HTR-8/SVneo (cell line): Measurements from ENCODE around the gene KRTAP10-8.
A peak's percentile ranks its signal among the peaks of the same experiment; 100 is the strongest.
"Not testable (repeated sequence)": the region's sequence is repeated elsewhere in the genome, so short reads cannot be mapped to it uniquely, and the experiment has no call there.

Source experiments
- DNase-seq: peaks from one replicate; pipeline ENCODE4 v3.0.0; 2011; ENCODE audit warnings: low spot score, mixed read lengths; ENCODE audit not compliant: insufficient read length
- FAIRE-seq: peaks from 2 replicates; lab custom pipeline; 2011; peaks lifted over from hg19 to GRCh38; lab: Jason Lieb, UNC

The KRTAP10-8 gene

DNA sequence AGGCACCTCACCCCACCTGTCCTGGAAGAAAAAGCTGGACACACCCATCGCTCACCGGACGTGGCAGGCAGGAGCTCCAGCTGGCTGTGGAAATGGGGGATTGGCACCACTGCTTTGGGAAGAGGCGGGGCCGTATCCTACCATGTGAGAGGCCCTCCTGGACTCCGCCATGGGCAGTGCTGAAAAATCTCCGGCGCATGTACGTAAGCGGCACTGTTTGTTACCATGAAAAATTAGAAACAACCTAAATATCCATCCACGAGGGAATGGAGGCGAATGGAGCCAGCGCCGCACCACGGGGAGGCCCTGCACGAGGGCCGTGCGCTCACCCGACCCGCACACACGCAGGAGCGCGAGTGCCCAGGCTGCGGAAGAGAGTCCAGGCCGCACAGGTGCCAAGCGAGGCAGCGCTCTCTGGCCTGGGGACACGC is 3.1 kb downstream of the KRTAP10-8 start:
- DNase-seq (no peak), FAIRE-seq (no peak)

- FAIRE-seq, result no peak
- no peak for DNase-seq
These were observed 3.6 kb downstream of the KRTAP10-8 start for GRCh38 chr21:44615466-44615865.

- FAIRE-seq, result no peak
These were observed 4.2 kb downstream of the KRTAP10-8 start for GRCh38 chr21:44615911-44616590.

DNA sequence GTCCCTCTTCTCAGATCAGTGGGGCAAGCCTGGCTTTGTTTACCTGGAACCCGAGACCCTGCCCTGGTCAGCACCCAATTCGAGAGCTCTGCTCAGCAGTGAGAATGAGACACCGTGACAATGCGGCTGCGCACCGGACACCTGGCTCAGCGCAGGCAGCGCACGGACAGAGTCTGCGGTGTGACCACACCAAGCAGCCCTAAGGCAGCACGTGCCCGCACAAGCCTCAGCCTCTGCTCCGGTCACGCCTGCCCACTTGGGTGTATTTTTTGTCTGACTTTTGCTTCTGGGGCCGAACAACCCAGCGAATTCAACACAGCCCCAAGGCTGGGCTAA is 4.7 kb downstream of the KRTAP10-8 start:
- FAIRE-seq, result no peak
- no peak for DNase-seq

More at GRCh38 chr21:44615911-44616590, 4.2 kb downstream of the KRTAP10-8 start:
- no peak for DNase-seq

DNA sequence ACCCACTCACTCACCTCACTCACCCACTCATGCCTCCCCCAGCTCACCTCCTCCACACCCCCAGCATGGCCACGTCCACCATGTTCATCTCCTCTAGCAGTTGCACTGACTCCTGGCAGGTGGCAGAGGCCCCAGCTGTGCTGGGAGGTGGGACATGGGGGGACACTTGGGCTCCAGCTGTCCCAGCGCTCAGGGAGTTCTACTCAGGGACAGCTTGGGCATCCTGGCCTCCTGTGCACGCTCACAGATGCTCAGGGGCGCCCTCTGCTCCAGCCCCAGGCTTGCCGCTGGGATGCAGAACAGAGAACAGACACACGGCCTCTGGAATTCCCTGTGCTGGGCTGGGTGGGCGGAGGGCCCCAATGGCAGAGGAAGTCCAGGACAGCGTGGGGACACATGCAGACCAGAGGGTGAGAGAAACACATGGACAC is 5.2 kb downstream of the KRTAP10-8 start:
- no peak for FAIRE-seq
- DNase-seq, result no peak

DNA sequence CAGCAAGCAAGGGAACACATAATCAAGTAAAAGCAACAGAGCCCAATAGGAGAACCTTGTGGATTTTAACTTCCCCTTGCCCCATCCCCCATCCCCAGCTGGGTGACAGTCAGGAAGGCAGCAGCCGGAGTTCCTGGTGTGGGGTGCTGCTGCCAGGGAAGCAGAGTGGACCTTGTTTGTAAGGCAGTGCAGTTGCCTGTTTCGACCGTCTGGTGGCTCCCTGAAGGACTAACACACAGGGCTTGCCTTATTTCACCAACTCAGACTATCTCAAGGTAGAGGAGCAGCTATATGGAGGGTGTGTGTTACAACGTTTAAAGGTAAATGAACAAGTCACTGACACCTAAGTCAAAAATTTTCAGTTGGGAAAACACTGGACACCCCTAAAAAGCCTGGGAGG is 6.6 kb downstream of the KRTAP10-8 start:
- no peak for FAIRE-seq
- no peak for DNase-seq

- no peak for DNase-seq
- FAIRE-seq, result no peak
These were observed 7.0 kb downstream of the KRTAP10-8 start for GRCh38 chr21:44618909-44619308.

DNA sequence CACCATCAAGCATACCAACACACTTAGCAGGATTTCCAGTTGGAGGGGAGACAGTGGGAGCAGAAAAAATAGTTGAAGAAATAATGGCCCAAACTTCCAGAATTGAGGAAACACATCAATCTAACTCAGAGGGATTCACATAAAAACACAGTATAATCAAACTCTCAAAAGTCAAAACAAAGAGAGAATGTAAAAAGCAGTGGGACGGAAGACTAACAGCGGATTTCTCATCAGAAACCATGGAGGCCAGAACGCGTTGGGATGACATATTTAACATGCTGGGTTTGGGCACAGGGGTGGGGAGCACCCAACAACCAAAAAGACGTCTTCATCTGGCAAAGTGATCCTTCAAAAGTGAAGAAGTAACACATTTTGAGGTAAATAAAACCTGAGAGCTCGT is 8.0 kb downstream of the KRTAP10-8 start:
- DNase-seq, result no peak
- FAIRE-seq, result no peak

- DNase-seq (no peak), FAIRE-seq (no peak)
These were observed 11.7 kb downstream of the KRTAP10-8 start for GRCh38 chr21:44623575-44623974.

GRCh38 chr21:44625756-44626155 is 13.9 kb downstream of the KRTAP10-8 start:
- FAIRE-seq (no peak), DNase-seq (no peak)

DNA sequence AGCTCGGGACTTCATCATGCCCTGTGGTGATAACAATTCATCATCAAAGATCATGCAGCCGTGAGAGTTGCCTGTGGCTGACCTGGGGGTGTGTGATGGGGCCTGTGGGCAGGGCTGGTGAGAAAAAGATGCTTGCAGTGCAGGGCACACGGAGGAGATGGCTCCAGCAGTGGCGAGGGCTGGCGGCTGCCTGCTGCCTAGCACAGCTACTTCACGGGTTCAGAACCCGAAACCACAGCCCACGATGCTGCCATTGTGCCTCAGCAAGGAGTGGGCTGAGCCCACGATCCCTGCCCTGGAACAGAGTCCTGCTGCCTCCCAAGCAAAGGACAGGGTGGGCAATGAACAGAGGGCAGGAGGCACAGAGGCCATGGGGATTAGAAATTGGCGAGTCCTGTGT is 14.4 kb downstream of the KRTAP10-8 start:
- DNase-seq (no peak), FAIRE-seq (no peak)

DNA sequence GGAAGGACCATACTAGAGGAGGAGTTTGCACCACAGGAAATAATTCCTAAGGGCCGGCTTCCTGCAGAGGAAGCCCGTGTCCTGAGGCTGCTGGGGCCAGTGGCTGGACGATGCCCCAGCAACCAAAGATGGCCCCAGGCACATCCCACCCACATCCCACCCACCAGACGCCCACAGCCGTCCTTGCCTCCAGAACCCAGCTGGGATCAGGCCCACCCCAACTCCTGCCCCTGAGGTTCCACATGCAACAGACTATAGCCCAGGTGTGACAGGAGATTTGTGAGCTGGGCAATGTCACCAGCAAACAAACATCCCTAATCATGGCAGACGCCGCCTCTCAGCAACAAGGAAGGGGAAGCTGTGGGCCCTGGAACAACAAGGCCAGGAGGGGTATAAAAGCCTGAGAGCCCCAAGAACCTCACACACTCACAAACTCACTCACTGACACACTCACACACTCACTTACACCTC is 14.8 kb downstream of the KRTAP10-8 start, which contains the start of gene KRTAP10-9:
Gene KRTAP10-9, plus strand, starts transcription at position 421 of the 471 bp plus-strand sequence. CDS start 79 bp downstream, outside the sequence.
- FAIRE-seq, result no peak

GRCh38 chr21:44627181-44627822 is 15.4 kb downstream of the KRTAP10-8 start:
- not testable (repeated sequence) for DNase-seq

More for the DNA sequence above, 14.8 kb downstream of the KRTAP10-8 start, which contains the start of gene KRTAP10-9:
- no peak for DNase-seq

DNA sequence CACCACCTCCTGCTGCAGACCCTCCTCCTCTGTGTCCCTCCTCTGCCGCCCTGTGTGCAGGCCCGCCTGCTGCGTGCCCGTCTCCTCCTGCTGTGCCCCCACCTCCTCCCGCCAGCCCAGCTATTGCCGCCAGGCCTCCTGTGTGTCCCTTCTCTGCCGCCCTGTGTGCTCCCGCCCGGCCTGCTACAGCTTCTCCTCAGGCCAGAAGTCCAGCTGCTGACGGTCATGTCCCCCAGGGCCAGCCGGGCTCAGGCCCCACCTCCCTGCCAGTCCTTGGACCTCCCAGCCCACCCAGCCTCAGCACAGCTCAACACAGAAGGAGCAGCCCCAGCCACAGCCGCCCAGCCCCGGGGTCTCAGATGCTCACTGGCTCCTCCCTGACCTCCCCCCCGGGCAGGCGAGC is 16.0 kb downstream of the KRTAP10-8 start:
- not testable (repeated sequence) for FAIRE-seq, DNase-seq

More at GRCh38 chr21:44627181-44627822, 15.4 kb downstream of the KRTAP10-8 start:
- FAIRE-seq, result not testable (repeated sequence)

DNA sequence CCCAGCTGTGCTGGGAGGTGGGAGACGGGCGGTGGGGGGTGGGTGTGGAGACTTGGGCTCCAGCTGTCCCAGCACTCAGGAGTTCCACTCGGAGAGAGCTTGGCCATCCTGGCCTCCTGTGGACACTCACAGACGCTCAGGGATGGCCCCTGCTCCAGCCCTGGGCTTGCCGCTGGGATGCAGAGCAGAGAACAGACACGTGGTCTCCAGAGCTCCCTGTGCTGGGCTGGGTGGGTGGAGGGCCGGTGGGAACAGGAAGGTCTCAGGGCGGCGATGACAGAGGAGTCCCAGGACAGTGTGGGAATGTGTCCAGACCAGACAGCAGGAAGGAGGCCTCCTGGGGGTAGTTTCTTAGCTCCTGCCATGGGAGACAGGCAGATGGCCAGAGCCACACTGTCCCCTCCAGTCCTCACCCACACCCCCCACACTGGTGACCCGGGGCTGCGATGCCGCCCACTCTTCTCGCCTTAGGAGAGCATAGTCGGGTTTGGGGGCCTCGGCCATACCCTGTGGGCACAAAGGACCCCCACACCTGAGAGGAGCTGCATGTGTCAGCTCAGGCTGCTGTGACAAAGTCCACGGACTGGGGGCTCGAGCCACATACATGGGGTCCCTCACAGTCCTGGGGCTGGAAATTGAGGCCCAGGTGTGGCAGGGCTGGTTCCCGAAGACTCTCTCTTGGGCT is 17.0 kb downstream of the KRTAP10-8 start:
- DNase-seq, result no peak
- FAIRE-seq, result no peak

- DNase-seq, result no peak
- no peak for FAIRE-seq
These were observed 18.6 kb downstream of the KRTAP10-8 start for GRCh38 chr21:44630440-44630839.

DNA sequence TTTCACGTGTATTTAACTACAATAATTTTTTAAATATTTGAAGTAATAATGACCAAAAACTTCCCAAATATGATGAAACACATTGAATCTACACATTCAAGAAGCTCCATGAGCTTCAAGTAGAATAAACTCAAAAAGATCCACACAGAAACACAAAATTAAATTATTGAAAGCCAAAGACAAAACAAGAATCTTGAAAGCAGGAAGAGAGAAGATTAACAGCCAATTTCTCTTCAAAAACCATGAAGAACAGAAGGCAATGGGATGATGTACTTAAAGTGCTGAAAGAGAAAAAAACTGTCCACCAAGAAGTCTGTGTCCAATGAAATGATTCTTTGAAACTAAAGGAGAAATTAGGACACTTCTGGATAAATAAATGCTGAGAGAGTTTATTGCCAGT is 20.2 kb downstream of the KRTAP10-8 start:
- FAIRE-seq (no peak), DNase-seq (no peak)

GRCh38 chr21:44636209-44637017 is 24.5 kb downstream of the KRTAP10-8 start:
- DNase-seq (no peak), FAIRE-seq (no peak)

DNA sequence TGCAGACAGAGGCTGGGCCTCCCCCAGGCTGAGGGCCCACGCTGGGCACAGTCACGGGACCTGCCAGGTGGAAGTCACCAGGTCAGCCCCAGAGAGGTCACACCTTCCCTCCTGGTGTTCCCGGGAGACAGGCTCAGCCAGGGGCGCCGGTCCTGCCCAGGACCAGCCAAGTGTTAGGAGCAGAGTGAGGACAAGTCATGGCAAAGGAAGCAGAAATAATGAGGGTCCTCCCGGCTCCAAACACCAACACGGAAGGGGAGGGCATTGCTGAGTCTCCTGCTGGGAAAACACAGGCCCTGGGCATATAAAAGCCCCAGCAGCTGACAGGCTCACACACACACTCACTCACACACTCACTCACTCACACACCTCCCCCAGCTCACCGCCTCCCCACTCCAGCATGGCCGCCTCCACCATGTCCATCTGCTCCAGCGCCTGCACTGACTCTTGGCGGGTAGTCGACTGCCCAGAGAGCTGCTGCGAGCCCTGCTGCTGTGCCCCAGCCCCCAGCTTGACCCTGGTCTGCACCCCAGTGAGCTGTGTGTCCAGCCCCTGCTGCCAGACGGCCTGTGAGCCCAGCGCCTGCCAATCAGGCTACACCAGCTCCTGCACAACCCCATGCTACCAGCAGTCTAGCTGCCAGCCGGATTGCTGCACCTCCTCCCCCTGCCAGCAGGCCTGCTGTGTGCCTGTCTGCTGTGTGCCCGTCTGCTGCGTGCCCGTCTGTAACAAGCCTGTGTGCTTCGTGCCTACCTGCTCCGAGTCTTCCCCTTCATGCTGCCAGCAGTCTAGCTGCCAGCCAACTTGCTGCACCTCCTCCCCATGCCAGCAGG is 25.4 kb downstream of the KRTAP10-8 start, which contains the start of gene KRTAP10-10:
Gene KRTAP10-10, plus strand, starts transcription at position 339 of the 833 bp plus-strand sequence. Its CDS starts 62 bp downstream, at position 401.
- peak; percentile 65 for FAIRE-seq

More for the DNA sequence above, 25.4 kb downstream of the KRTAP10-8 start, which contains the start of gene KRTAP10-10:
- DNase-seq, result no peak
